Measurements from ENCODE around the gene PKD1.

PKD1 gene

DNA sequence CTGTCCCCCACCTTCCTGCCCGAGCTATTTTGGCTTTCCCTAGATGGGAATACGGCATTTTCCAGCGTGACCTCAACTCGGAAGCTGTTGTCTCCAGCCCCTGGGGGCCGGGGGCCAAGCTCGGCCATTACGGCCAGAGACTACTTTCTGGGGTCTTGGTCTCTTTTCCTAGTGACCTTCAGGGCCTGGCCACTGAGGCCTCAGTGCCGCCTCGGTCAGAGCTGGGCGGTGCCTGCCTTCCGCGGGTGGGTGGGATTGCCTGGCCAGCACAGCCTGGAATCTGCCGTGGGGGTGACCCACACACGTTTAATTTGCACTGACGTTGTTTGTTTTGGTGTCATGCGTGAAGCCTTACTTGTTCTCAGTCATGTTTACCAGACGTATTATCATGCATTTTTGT lies 58.7 kb downstream of the PKD1 start:
- Histone ChIP-seq H3K27me3 (ENCODE audit: control insufficient read depth in 1 of 2, insufficient read depth in 1 of 2, low read length in 2 of 2) (no peaks in the 10 kb centered on the region), H3K36me3 (ENCODE audit: control insufficient read depth in 1 of 2, insufficient read depth in 2 of 2, low read depth in 1 of 2, low read length in 2 of 2) (peaks cover 70 to 99% of the 10 kb centered on the region in 2 experiments), H3K4me1 (ENCODE audit: control insufficient read depth, insufficient read depth, low read depth, low read length) (peaks cover 3% of the 10 kb centered on the region), H3K4ac (ENCODE audit: low read depth in 1 of 2, low read length in 2 of 2) (no peak overlapping the region), H2AK5ac (ENCODE audit: low read length, severe bottlenecking) (no peak overlapping the region), H2AFZ (ENCODE audit: low read depth, low read length) (no peak overlapping the region), H4K8ac (ENCODE audit: low read length) (no peak overlapping the region), H3K9ac (ENCODE audit: low read length) (no peak overlapping the region), H4K91ac (ENCODE audit: low read length) (no peak overlapping the region), H2BK12ac (ENCODE audit: low read length in 2 of 2) (no peak overlapping the region), H3K9me3 (ENCODE audit: control insufficient read depth, low read length) (no peaks in the 10 kb centered on the region), H3K79me1 (replicated peaks; ENCODE audit: low read length, poor library complexity, severe bottlenecking) (peaks cover 20% of the 10 kb centered on the region), H2BK15ac (ENCODE audit: low read depth, poor library complexity, severe bottlenecking) (no peak overlapping the region), H3K14ac (ENCODE audit: low read length in 2 of 2) (no peak overlapping the region), H2BK120ac (ENCODE audit: low read depth, low read length) (no peak overlapping the region), H3K27ac (ENCODE audit: low read length, poor library complexity, severe bottlenecking) (no peak overlapping the region), H3K4me2 (ENCODE audit: low read length, poor library complexity, severe bottlenecking) (no peak overlapping the region), H3K18ac (ENCODE audit: low read depth in 1 of 2, low read length in 2 of 2) (no peak overlapping the region), H3K23ac (ENCODE audit: low read length in 2 of 2) (no peak overlapping the region), H3K4me3 (ENCODE audit: insufficient read depth in 1 of 2, low read depth in 1 of 2, low read length in 2 of 2) (no peak overlapping the region), H2BK5ac (ENCODE audit: low read depth, low read length, poor library complexity, severe bottlenecking) (no peak overlapping the region)
- no peak for DNase-seq
- 96% methylated on average over 17 of the region's 17 CpGs for WGBS

DNA sequence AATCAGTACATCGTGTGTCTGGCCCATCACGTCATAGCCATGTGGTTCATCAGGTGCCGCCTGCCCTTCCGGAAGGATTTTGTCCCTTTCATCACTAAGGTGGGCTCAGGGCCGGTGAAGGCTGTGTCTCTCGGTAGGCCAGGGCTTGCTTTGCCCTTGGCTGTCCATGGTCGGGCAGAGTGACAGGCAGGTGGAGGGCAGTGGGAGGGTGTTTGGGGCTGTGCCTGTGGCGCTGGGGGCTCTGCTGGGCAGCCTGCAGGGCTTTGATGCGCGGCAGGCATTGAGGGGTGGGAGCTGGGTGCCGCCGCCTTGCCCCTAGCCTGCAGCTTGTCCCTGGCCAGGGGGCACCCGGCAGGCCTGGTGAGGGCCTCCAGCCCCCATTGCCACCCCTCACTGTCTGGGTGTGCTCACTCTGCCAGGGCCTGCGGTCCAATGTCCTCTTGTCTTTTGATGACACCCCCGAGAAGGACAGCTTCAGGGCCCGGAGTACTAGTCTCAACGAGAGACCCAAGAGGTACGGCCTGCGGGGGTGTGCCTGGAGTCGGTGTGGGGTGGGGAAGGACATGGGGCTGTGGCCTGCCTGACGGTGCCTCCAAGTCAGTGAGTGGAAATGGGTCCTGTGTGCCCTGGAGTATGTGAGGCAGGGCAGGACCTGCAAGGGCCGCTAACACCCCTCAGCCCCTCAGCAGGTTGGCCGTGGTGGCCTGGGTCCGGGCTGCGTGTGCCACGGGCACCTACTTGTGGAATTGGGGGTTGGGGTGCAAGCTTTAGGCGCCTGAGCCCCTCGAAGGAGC lies 59.4 kb downstream of the PKD1 start:
- no peak for DNase-seq
- 97% methylated on average over 28 of the region's 28 CpGs for WGBS
- H3K27me3 ChIP-seq (ENCODE audit: control insufficient read depth in 1 of 2, insufficient read depth in 1 of 2, low read length in 2 of 2) = no peaks in the 10 kb centered on the region

DNA sequence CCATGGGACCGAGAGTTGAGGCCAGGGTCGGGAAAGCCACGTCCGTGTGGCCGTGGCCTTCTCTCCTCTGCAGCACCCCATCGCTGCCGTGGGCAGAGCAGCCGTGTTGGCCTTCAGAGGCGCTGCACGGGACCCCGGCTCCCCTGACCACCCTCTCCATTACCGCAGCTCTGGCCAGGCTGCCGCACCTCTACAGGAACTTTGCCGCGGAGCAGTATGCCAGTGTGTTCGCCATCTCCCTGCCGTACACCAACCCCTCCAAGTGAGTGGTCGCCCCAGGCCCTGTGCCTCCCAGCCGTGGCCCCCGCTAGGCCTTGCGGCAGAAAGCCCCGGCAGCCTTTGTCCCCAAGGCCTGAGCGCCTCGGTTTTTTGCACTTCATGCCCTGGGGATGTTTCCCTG lies 60.1 kb downstream of the PKD1 start:
- Histone ChIP-seq H4K8ac (ENCODE audit: low read length) (no peak overlapping the region), H3K14ac (ENCODE audit: low read length in 2 of 2) (no peak overlapping the region), H3K4me2 (ENCODE audit: low read length, poor library complexity, severe bottlenecking) (no peak overlapping the region), H3K4ac (ENCODE audit: low read depth in 1 of 2, low read length in 2 of 2) (no peak overlapping the region), H2BK12ac (ENCODE audit: low read length in 2 of 2) (no peak overlapping the region), H2BK15ac (ENCODE audit: low read depth, poor library complexity, severe bottlenecking) (no peak overlapping the region), H2BK5ac (ENCODE audit: low read depth, low read length, poor library complexity, severe bottlenecking) (no peak overlapping the region), H3K4me3 (ENCODE audit: insufficient read depth in 1 of 2, low read depth in 1 of 2, low read length in 2 of 2) (no peak overlapping the region), H2AK5ac (ENCODE audit: low read length, severe bottlenecking) (no peak overlapping the region), H3K23ac (ENCODE audit: low read length in 2 of 2) (no peak overlapping the region), H3K79me1 (replicated peaks; ENCODE audit: low read length, poor library complexity, severe bottlenecking) (peaks cover 23% of the 10 kb centered on the region), H3K36me3 (ENCODE audit: control insufficient read depth in 1 of 2, insufficient read depth in 2 of 2, low read depth in 1 of 2, low read length in 2 of 2) (peaks cover 68 to 99% of the 10 kb centered on the region in 2 experiments), H3K9ac (ENCODE audit: low read length) (no peak overlapping the region), H3K9me3 (ENCODE audit: control insufficient read depth, low read length) (no peaks in the 10 kb centered on the region), H3K27me3 (ENCODE audit: control insufficient read depth in 1 of 2, insufficient read depth in 1 of 2, low read length in 2 of 2) (no peaks in the 10 kb centered on the region), H3K4me1 (ENCODE audit: control insufficient read depth, insufficient read depth, low read depth, low read length) (no peaks in the 10 kb centered on the region), H2AFZ (ENCODE audit: low read depth, low read length) (no peak overlapping the region), H3K18ac (ENCODE audit: low read depth in 1 of 2, low read length in 2 of 2) (no peak overlapping the region), H2BK120ac (ENCODE audit: low read depth, low read length) (no peak overlapping the region), H3K27ac (ENCODE audit: low read length, poor library complexity, severe bottlenecking) (no peak overlapping the region), H4K91ac (ENCODE audit: low read length) (no peak overlapping the region)
- no peak for DNase-seq
- 97% methylated on average over 24 of the region's 24 CpGs for WGBS

More for the DNA sequence above, 59.4 kb downstream of the PKD1 start:
- H2BK12ac ChIP-seq (ENCODE audit: low read length in 2 of 2) = no peak overlapping the region
- H2BK15ac ChIP-seq (ENCODE audit: low read depth, poor library complexity, severe bottlenecking) = no peak overlapping the region
- no peak overlapping the region for H3K4me3 ChIP-seq (ENCODE audit: insufficient read depth in 1 of 2, low read depth in 1 of 2, low read length in 2 of 2)
- H4K91ac ChIP-seq (ENCODE audit: low read length) = no peak overlapping the region
- H3K23ac ChIP-seq (ENCODE audit: low read length in 2 of 2) = no peak overlapping the region
- no peak overlapping the region for H2AK5ac ChIP-seq (ENCODE audit: low read length, severe bottlenecking)
- no peak overlapping the region for H3K18ac ChIP-seq (ENCODE audit: low read depth in 1 of 2, low read length in 2 of 2)
- H3K4me1 ChIP-seq (ENCODE audit: control insufficient read depth, insufficient read depth, low read depth, low read length) = peaks cover 1% of the 10 kb centered on the region
- no peak overlapping the region for H4K8ac ChIP-seq (ENCODE audit: low read length)
- no peak overlapping the region for H2BK120ac ChIP-seq (ENCODE audit: low read depth, low read length)
- no peaks in the 10 kb centered on the region for H3K9me3 ChIP-seq (ENCODE audit: control insufficient read depth, low read length)
- H2BK5ac ChIP-seq (ENCODE audit: low read depth, low read length, poor library complexity, severe bottlenecking) = no peak overlapping the region
- peaks cover 69 to 99% of the 10 kb centered on the region in 2 experiments for H3K36me3 ChIP-seq (ENCODE audit: control insufficient read depth in 1 of 2, insufficient read depth in 2 of 2, low read depth in 1 of 2, low read length in 2 of 2)
- no peak overlapping the region for H3K9ac ChIP-seq (ENCODE audit: low read length)
- H3K4me2 ChIP-seq (ENCODE audit: low read length, poor library complexity, severe bottlenecking) = no peak overlapping the region
- no peak overlapping the region for H2AFZ ChIP-seq (ENCODE audit: low read depth, low read length)
- H3K4ac ChIP-seq (ENCODE audit: low read depth in 1 of 2, low read length in 2 of 2) = no peak overlapping the region
- no peak overlapping the region for H3K14ac ChIP-seq (ENCODE audit: low read length in 2 of 2)
- peaks cover 20% of the 10 kb centered on the region for H3K79me1 ChIP-seq (replicated peaks; ENCODE audit: low read length, poor library complexity, severe bottlenecking)
- no peak overlapping the region for H3K27ac ChIP-seq (ENCODE audit: low read length, poor library complexity, severe bottlenecking)

DNA sequence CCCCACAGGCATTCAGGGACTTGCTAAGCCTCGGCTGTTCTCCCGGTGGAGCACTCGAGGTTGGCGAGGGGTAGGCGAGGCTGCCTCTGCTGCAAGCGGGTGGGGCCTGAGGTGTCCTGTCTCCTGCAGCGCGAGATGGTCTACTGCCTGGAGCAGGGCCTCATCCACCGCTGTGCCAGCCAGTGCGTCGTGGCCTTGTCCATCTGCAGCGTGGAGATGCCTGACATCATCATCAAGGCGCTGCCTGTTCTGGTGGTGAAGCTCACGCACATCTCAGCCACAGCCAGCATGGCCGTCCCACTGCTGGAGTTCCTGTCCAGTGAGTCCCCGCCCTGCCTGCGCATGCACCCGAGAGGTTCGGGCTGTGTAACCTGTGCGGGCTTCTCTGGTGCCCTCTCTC lies 61.6 kb downstream of the PKD1 start:
- Histone ChIP-seq H3K9ac (ENCODE audit: low read length) (no peak overlapping the region), H4K91ac (ENCODE audit: low read length) (no peak overlapping the region), H2AFZ (ENCODE audit: low read depth, low read length) (no peak overlapping the region), H3K4me2 (ENCODE audit: low read length, poor library complexity, severe bottlenecking) (no peak overlapping the region), H3K79me1 (replicated peaks; ENCODE audit: low read length, poor library complexity, severe bottlenecking) (peaks cover 26% of the 10 kb centered on the region), H2BK120ac (ENCODE audit: low read depth, low read length) (no peak overlapping the region), H2BK5ac (ENCODE audit: low read depth, low read length, poor library complexity, severe bottlenecking) (no peak overlapping the region), H2BK15ac (ENCODE audit: low read depth, poor library complexity, severe bottlenecking) (no peak overlapping the region), H3K27me3 (ENCODE audit: control insufficient read depth in 1 of 2, insufficient read depth in 1 of 2, low read length in 2 of 2) (no peaks in the 10 kb centered on the region), H2AK5ac (ENCODE audit: low read length, severe bottlenecking) (no peak overlapping the region), H3K4me1 (ENCODE audit: control insufficient read depth, insufficient read depth, low read depth, low read length) (peaks cover 2% of the 10 kb centered on the region), H3K18ac (ENCODE audit: low read depth in 1 of 2, low read length in 2 of 2) (no peak overlapping the region), H3K23ac (ENCODE audit: low read length in 2 of 2) (no peak overlapping the region), H3K4ac (ENCODE audit: low read depth in 1 of 2, low read length in 2 of 2) (no peak overlapping the region), H3K9me3 (ENCODE audit: control insufficient read depth, low read length) (no peaks in the 10 kb centered on the region), H3K14ac (ENCODE audit: low read length in 2 of 2) (no peak overlapping the region), H3K36me3 (ENCODE audit: control insufficient read depth in 1 of 2, insufficient read depth in 2 of 2, low read depth in 1 of 2, low read length in 2 of 2) (peaks cover 68 to 94% of the 10 kb centered on the region in 2 experiments), H3K4me3 (ENCODE audit: insufficient read depth in 1 of 2, low read depth in 1 of 2, low read length in 2 of 2) (no peak overlapping the region), H3K27ac (ENCODE audit: low read length, poor library complexity, severe bottlenecking) (no peak overlapping the region), H2BK12ac (ENCODE audit: low read length in 2 of 2) (no peak overlapping the region), H4K8ac (ENCODE audit: low read length) (no peak overlapping the region)
- no peak for DNase-seq
- WGBS = 97% methylated on average over 20 of the region's 20 CpGs

Measured in mesenchymal stem cell (in vitro differentiated cells and primary cell).